Measurements from ENCODE around the gene SMG6. TPM values are rescaled to one million over a fixed set of nuclear protein-coding genes. Genes with fewer than 3 reads are reported as not detected.

The SMG6 gene
- total and polyA plus RNA-seq, 2 donors, result 30.0 to 31.0 TPM

GRCh38 chr17:2056206-2057174 is 247.1 kb downstream of the SMG6 start:
- 6% methylated on average over 85 of the region's 85 CpGs for WGBS
- peak overlapping the region; percentile 32 to 36 for H3K27ac ChIP-seq (ENCODE audit: low read depth in 1 of 2, low read length in 1 of 2)
- peak overlapping the region; percentile 29 to 45 for H3K4me3 ChIP-seq (ENCODE audit: low read length in 2 of 2)
- DNase-seq (ENCODE audit: low read depth in 6 of 9, low spot score in 9 of 9), result peak in 1 of 9 donors; percentile 61
- H3K4me1 ChIP-seq (ENCODE audit: control insufficient read depth in 2 of 2, insufficient read depth in 2 of 2, low read length in 2 of 2), result peaks cover 42 to 59% of the 10 kb centered on the region in 2 donors
- H3K9me3 ChIP-seq (ENCODE audit: control insufficient read depth in 2 of 2, insufficient read depth in 1 of 2, low read length in 1 of 2), result peaks cover 1 to 19% of the 10 kb centered on the region in 2 donors
- H3K27me3 ChIP-seq (ENCODE audit: control insufficient read depth in 2 of 2, insufficient read depth in 1 of 2, low read length in 1 of 2), result peaks cover 82 to 95% of the 10 kb centered on the region in 2 donors
- peaks cover 11 to 14% of the 10 kb centered on the region in 2 donors for H3K36me3 ChIP-seq (ENCODE audit: control insufficient read depth in 2 of 2, insufficient read depth in 2 of 2, low read length in 1 of 2)

- under 1% methylated on average over 113 of the region's 113 CpGs for WGBS
- Histone ChIP-seq H3K4me3 (ENCODE audit: low read length in 2 of 2) (peak overlapping the region; percentile 29 to 45), H3K4me1 (ENCODE audit: control insufficient read depth in 2 of 2, insufficient read depth in 2 of 2, low read length in 2 of 2) (peaks cover 46 to 59% of the 10 kb centered on the region in 2 donors), H3K9me3 (ENCODE audit: control insufficient read depth in 2 of 2, insufficient read depth in 1 of 2, low read length in 1 of 2) (peaks cover 1 to 22% of the 10 kb centered on the region in 2 donors), H3K36me3 (ENCODE audit: control insufficient read depth in 2 of 2, insufficient read depth in 2 of 2, low read length in 1 of 2) (peaks cover 4 to 5% of the 10 kb centered on the region in 2 donors), H3K27me3 (ENCODE audit: control insufficient read depth in 2 of 2, insufficient read depth in 1 of 2, low read length in 1 of 2) (peaks cover 91 to 95% of the 10 kb centered on the region in 2 donors), H3K27ac (ENCODE audit: low read depth in 1 of 2, low read length in 1 of 2) (peak overlapping the region in 1 of 2 donors; percentile 68)
- no peak for DNase-seq (ENCODE audit: low read depth in 6 of 9, low spot score in 9 of 9)
Measured at GRCh38 chr17:2055292-2056205, 248.0 kb downstream of the SMG6 start.

GRCh38 chr17:2054512-2055291 is 248.9 kb downstream of the SMG6 start, which contains the start of gene HIC1:
TSS of gene HIC1 (plus strand) at chr17:2055103. CDS start at chr17:2056691, 1,588 bp downstream.
- Histone ChIP-seq H3K27me3 (ENCODE audit: control insufficient read depth in 2 of 2, insufficient read depth in 1 of 2, low read length in 1 of 2) (peaks cover 91 to 92% of the 10 kb centered on the region in 2 donors), H3K4me1 (ENCODE audit: control insufficient read depth in 2 of 2, insufficient read depth in 2 of 2, low read length in 2 of 2) (peaks cover 48 to 51% of the 10 kb centered on the region in 2 donors), H3K4me3 (ENCODE audit: low read length in 2 of 2) (peak within 1 kb of the TSS; percentile 27 to 45), H3K27ac (ENCODE audit: low read depth in 1 of 2, low read length in 1 of 2) (peak within 1 kb of the TSS; percentile 68), H3K36me3 (ENCODE audit: control insufficient read depth in 2 of 2, insufficient read depth in 2 of 2, low read length in 1 of 2) (peaks cover 0 to 4% of the 10 kb centered on the region in 2 donors), H3K9me3 (ENCODE audit: control insufficient read depth in 2 of 2, insufficient read depth in 1 of 2, low read length in 1 of 2) (peaks cover 1 to 19% of the 10 kb centered on the region in 2 donors)
- WGBS, result 3% methylated on average over 72 of the region's 72 CpGs
- peak in 5 of 9 donors; percentile 54 to 81 (median 70) for DNase-seq (ENCODE audit: low read depth in 6 of 9, low spot score in 9 of 9)

- Histone ChIP-seq H3K27ac (ENCODE audit: low read depth in 1 of 2, low read length in 1 of 2) (peak overlapping the region; percentile 8 to 68), H3K9me3 (ENCODE audit: control insufficient read depth in 2 of 2, insufficient read depth in 1 of 2, low read length in 1 of 2) (peaks cover 1 to 19% of the 10 kb centered on the region in 2 donors), H3K27me3 (ENCODE audit: control insufficient read depth in 2 of 2, insufficient read depth in 1 of 2, low read length in 1 of 2) (peaks cover 91 to 92% of the 10 kb centered on the region in 2 donors), H3K36me3 (ENCODE audit: control insufficient read depth in 2 of 2, insufficient read depth in 2 of 2, low read length in 1 of 2) (peaks cover 0 to 4% of the 10 kb centered on the region in 2 donors), H3K4me3 (ENCODE audit: low read length in 2 of 2) (peak overlapping the region; percentile 27 to 36), H3K4me1 (ENCODE audit: control insufficient read depth in 2 of 2, insufficient read depth in 2 of 2, low read length in 2 of 2) (peaks cover 50 to 51% of the 10 kb centered on the region in 2 donors)
- no peak for DNase-seq (ENCODE audit: low read depth in 6 of 9, low spot score in 9 of 9)
- 10% methylated on average over 16 of the region's 16 CpGs for WGBS
Measured at GRCh38 chr17:2054262-2054511, 249.4 kb downstream of the SMG6 start.

GRCh38 chr17:2053380-2054261 is 250.0 kb downstream of the SMG6 start:
- peaks cover 1 to 19% of the 10 kb centered on the region in 2 donors for H3K9me3 ChIP-seq (ENCODE audit: control insufficient read depth in 2 of 2, insufficient read depth in 1 of 2, low read length in 1 of 2)
- H3K36me3 ChIP-seq (ENCODE audit: control insufficient read depth in 2 of 2, insufficient read depth in 2 of 2, low read length in 1 of 2), result peaks cover 0 to 4% of the 10 kb centered on the region in 2 donors
- peak overlapping the region; percentile 54 to 68 for H3K27ac ChIP-seq (ENCODE audit: low read depth in 1 of 2, low read length in 1 of 2)
- H3K4me1 ChIP-seq (ENCODE audit: control insufficient read depth in 2 of 2, insufficient read depth in 2 of 2, low read length in 2 of 2), result peaks cover 52 to 54% of the 10 kb centered on the region in 2 donors
- WGBS, result 3% methylated on average over 84 of the region's 84 CpGs
- peak overlapping the region; percentile 27 to 36 for H3K4me3 ChIP-seq (ENCODE audit: low read length in 2 of 2)
- peak in 4 of 9 donors; percentile 35 to 73 (median 62) for DNase-seq (ENCODE audit: low read depth in 6 of 9, low spot score in 9 of 9)
- peaks cover 90 to 91% of the 10 kb centered on the region in 2 donors for H3K27me3 ChIP-seq (ENCODE audit: control insufficient read depth in 2 of 2, insufficient read depth in 1 of 2, low read length in 1 of 2)

GRCh38 chr17:2051933-2052559 is 251.5 kb downstream of the SMG6 start:
- Histone ChIP-seq H3K27ac (ENCODE audit: low read depth in 1 of 2, low read length in 1 of 2) (no peak overlapping the region), H3K9me3 (ENCODE audit: control insufficient read depth in 2 of 2, insufficient read depth in 1 of 2, low read length in 1 of 2) (peaks cover 0 to 13% of the 10 kb centered on the region in 2 donors), H3K27me3 (ENCODE audit: control insufficient read depth in 2 of 2, insufficient read depth in 1 of 2, low read length in 1 of 2) (peaks cover 79 to 90% of the 10 kb centered on the region in 2 donors), H3K4me3 (ENCODE audit: low read length in 2 of 2) (no peak overlapping the region), H3K4me1 (ENCODE audit: control insufficient read depth in 2 of 2, insufficient read depth in 2 of 2, low read length in 2 of 2) (peaks cover 48 to 50% of the 10 kb centered on the region in 2 donors), H3K36me3 (ENCODE audit: control insufficient read depth in 2 of 2, insufficient read depth in 2 of 2, low read length in 1 of 2) (no peaks in the 10 kb centered on the region)
- no peak for DNase-seq (ENCODE audit: low read depth in 6 of 9, low spot score in 9 of 9)
- WGBS, result 53% methylated on average over 14 of the region's 14 CpGs

GRCh38 chr17:2051061-2051932 is 252.3 kb downstream of the SMG6 start:
- H3K27ac ChIP-seq (ENCODE audit: low read depth in 1 of 2, low read length in 1 of 2), result peak overlapping the region in 1 of 2 donors; percentile 4
- H3K36me3 ChIP-seq (ENCODE audit: control insufficient read depth in 2 of 2, insufficient read depth in 2 of 2, low read length in 1 of 2), result no peaks in the 10 kb centered on the region
- peaks cover 72 to 83% of the 10 kb centered on the region in 2 donors for H3K27me3 ChIP-seq (ENCODE audit: control insufficient read depth in 2 of 2, insufficient read depth in 1 of 2, low read length in 1 of 2)
- no peak for DNase-seq (ENCODE audit: low read depth in 6 of 9, low spot score in 9 of 9)
- peaks cover 0 to 10% of the 10 kb centered on the region in 2 donors for H3K9me3 ChIP-seq (ENCODE audit: control insufficient read depth in 2 of 2, insufficient read depth in 1 of 2, low read length in 1 of 2)
- WGBS, result 5% methylated on average over 81 of the region's 81 CpGs
- peaks cover 41 to 46% of the 10 kb centered on the region in 2 donors for H3K4me1 ChIP-seq (ENCODE audit: control insufficient read depth in 2 of 2, insufficient read depth in 2 of 2, low read length in 2 of 2)
- peak overlapping the region in 1 of 2 donors; percentile 67 for H3K4me3 ChIP-seq (ENCODE audit: low read length in 2 of 2)
